HG02973 (cell line): Measurements from ENCODE around the gene SLC8A3.
"Not testable (repeated sequence)": the region's sequence is repeated elsewhere in the genome, so short reads cannot be mapped to it uniquely, and the experiment has no call there.

Experiments used
- ATAC-seq: cut with Tn5 transposase; IDR thresholded peaks from one replicate; pipeline ENCODE4 v1.9.1; 2021; ENCODE audit warnings: moderate library complexity; ENCODE audit not compliant: unreplicated experiment

The SLC8A3 gene

GRCh38 chr14:70188659-70189455 lies at the start of gene SLC8A3:
Gene SLC8A3, minus strand, starts transcription at chr14:70188951. Its CDS starts 20,529 bp downstream, at chr14:70168422.
- ATAC-seq = peak; percentile 26

- ATAC-seq = no peak
These were observed 49.0 kb upstream of the SLC8A3 start for GRCh38 chr14:70237710-70238109.

- no peak for ATAC-seq
These were observed 45.6 kb upstream of the SLC8A3 start for GRCh38 chr14:70234066-70234950.

GRCh38 chr14:70231756-70232544 lies 43.2 kb upstream of the SLC8A3 start:
- not testable (repeated sequence) for ATAC-seq

- not testable (repeated sequence) for ATAC-seq
These were observed 41.3 kb upstream of the SLC8A3 start for GRCh38 chr14:70229877-70230640.

- ATAC-seq = no peak
These were observed 25.1 kb upstream of the SLC8A3 start for GRCh38 chr14:70213721-70214282.

GRCh38 chr14:70212752-70213151 lies 24.0 kb upstream of the SLC8A3 start:
- ATAC-seq = no peak

- ATAC-seq = no peak
These were observed 19.6 kb upstream of the SLC8A3 start for GRCh38 chr14:70208380-70208779.

GRCh38 chr14:70203686-70204085 lies 14.9 kb upstream of the SLC8A3 start:
- ATAC-seq = no peak

GRCh38 chr14:70201994-70202393 lies 13.2 kb upstream of the SLC8A3 start:
- ATAC-seq = no peak

GRCh38 chr14:70193396-70193795 lies 4.6 kb upstream of the SLC8A3 start:
- ATAC-seq = no peak

GRCh38 chr14:70192915-70193314 lies 4.2 kb upstream of the SLC8A3 start:
- ATAC-seq = no peak

GRCh38 chr14:70190156-70190555 lies 1.4 kb upstream of the SLC8A3 start:
- no peak for ATAC-seq

GRCh38 chr14:70189456-70190077 lies 816 bp upstream of the SLC8A3 start:
- ATAC-seq = peak; percentile 4

GRCh38 chr14:70188322-70188658 lies 461 bp downstream of the SLC8A3 start:
- ATAC-seq = peak; percentile 8

GRCh38 chr14:70186900-70187451 lies 1.8 kb downstream of the SLC8A3 start:
- no peak for ATAC-seq

- ATAC-seq = peak; percentile 53
These were observed 4.8 kb downstream of the SLC8A3 start for GRCh38 chr14:70183991-70184390.

- ATAC-seq = no peak
These were observed 7.5 kb downstream of the SLC8A3 start for GRCh38 chr14:70181276-70181675.

- no peak for ATAC-seq
These were observed 8.0 kb downstream of the SLC8A3 start for GRCh38 chr14:70180718-70181117.
